Panc1 (cell line): Measurements from ENCODE around the gene KIRREL3. TPM values are rescaled to one million over a fixed set of nuclear protein-coding genes. Genes with fewer than 3 reads are reported as not detected.
A peak's percentile ranks its signal among the peaks of the same experiment; 100 is the strongest.

Source experiments
- ATAC-seq: fragments of 200-7000 bp; cut with Tn5 transposase; 2 replicates; pipeline ENCODE4 v1.9.1; 2020; ENCODE audit warnings: mild to moderate bottlenecking, moderate library complexity
- BruUV-seq: library from RNA; stranded (reverse); fragments of 400-500 nt; replicated peaks from 2 replicates; lab custom pipeline; 2021; lab: Mats Ljungman, UMichigan
- CTCF ChIA-PET: fragments of 300-600 bp; sonication (Branson Sonifier 250); formaldehyde crosslinking; loops from one replicate; lab custom pipeline; 2022; ENCODE audit warnings: antibody characterized with exemption; lab: Charles Lee
- POLR2A ChIA-PET: fragments of 300-600 bp; sonication (Branson Sonifier 250); formaldehyde crosslinking; loops from one replicate; lab custom pipeline; 2022; ENCODE audit warnings: antibody characterized with exemption; lab: Charles Lee
- DNase-seq: peaks from one replicate; pipeline ENCODE4 v3.0.0-alpha.2; 2010; ENCODE audit warnings: low read depth, low spot score
- H3K27ac ChIP-seq: 2 replicates; pipeline ENCODE4 v1.5.1; 2011; ENCODE audit warnings: mild to moderate bottlenecking, low read length, inconsistent platforms
- H3K27me3 ChIP-seq: fragments of 200-500 bp; sonication (Bioruptor generic); 2 replicates; pipeline ENCODE4 v1.6.0; 2014; ENCODE audit warnings: low read length, inconsistent platforms; ENCODE audit not compliant: control insufficient read depth, insufficient read depth
- H3K36me3 ChIP-seq: fragments of 200-500 bp; sonication (Bioruptor generic); 2 replicates; pipeline ENCODE4 v1.5.1; 2014; ENCODE audit warnings: inconsistent platforms, mild to moderate bottlenecking, low read length, moderate library complexity; ENCODE audit not compliant: control insufficient read depth, insufficient read depth
- H3K4me1 ChIP-seq: 2 replicates; pipeline ENCODE4 v1.5.1; 2011; ENCODE audit warnings: inconsistent platforms, mild to moderate bottlenecking, low read length, moderate library complexity; ENCODE audit not compliant: control insufficient read depth, insufficient read depth
- H3K4me3 ChIP-seq, 2 experiments: 2 replicates each; pipeline ENCODE4 v1.5.1; 2011 to 2012; ENCODE audit warnings: low read depth in 2 of 2, low read length in 2 of 2, mild to moderate bottlenecking in 2 of 2, inconsistent platforms in 1 of 2, moderate library complexity in 1 of 2
- H3K9me3 ChIP-seq: fragments of 200-500 bp; sonication (Bioruptor generic); 2 replicates; pipeline ENCODE4 v1.5.1; 2014; ENCODE audit warnings: low read depth, mild to moderate bottlenecking, inconsistent platforms, low read length, moderate library complexity; ENCODE audit not compliant: control insufficient read depth, insufficient read depth
- CTCF ChIP-seq: fragments of 450-650 bp; IDR thresholded peaks from 2 replicates; pipeline ENCODE4 v1.5.1; 2017; ENCODE audit warnings: mild to moderate bottlenecking
- POLR2AphosphoS5 ChIP-seq: IDR thresholded peaks from 2 replicates; pipeline ENCODE4 v1.6.1; 2012; ENCODE audit warnings: mild to moderate bottlenecking, low read depth, low read length, moderate library complexity
- REST ChIP-seq, 2 experiments: IDR thresholded peaks; 2 replicates each; pipeline ENCODE4 v1.6.1; 2011 to 2012; ENCODE audit warnings: low read depth in 2 of 2, control low read depth in 1 of 2, low read length in 1 of 2, mild to moderate bottlenecking in 1 of 2, moderate library complexity in 1 of 2; ENCODE audit not compliant: insufficient read depth in 1 of 2
- SIN3A ChIP-seq: IDR thresholded peaks from 2 replicates; pipeline ENCODE4 v1.6.1; 2012; ENCODE audit warnings: low read depth, mild to moderate bottlenecking, low read length, moderate library complexity, borderline replicate concordance; ENCODE audit not compliant: insufficient read depth
- TCF7L2 ChIP-seq: IDR thresholded peaks from 2 replicates; pipeline ENCODE4 v1.6.1; 2011; ENCODE audit warnings: mild to moderate bottlenecking, low read depth, low read length, inconsistent platforms
- in situ Hi-C: cut with HindIII; loops from 2 replicates; pipeline ENCODE4 v1.10.0; 2016; ENCODE audit warnings: low sequenced_read_pairs, low pct_unique_long_range_greater_than_20kb
- intact Hi-C: fragments of 100-400 bp; cut with micrococcal nuclease; formaldehyde crosslinking; loops from one replicate; pipeline ENCODE4 v1.10.0; 2022; ENCODE audit not compliant: unreplicated experiment
- total RNA-seq: library from RNA; stranded (reverse); gene quantifications from one replicate; pipeline ENCODE4 v1.2.1, GENCODE V29; 2021; ENCODE audit not compliant: unreplicated experiment

KIRREL3 gene
- total RNA-seq, 1 experiment from 2014 or later: 0.36 TPM

GRCh38 chr11:126500981-126501380, 499.6 kb downstream of the KIRREL3 start:
- ChIA-PET POLR2A (no interaction called here), CTCF (no interaction called here)
- H3K36me3 ChIP-seq: no peaks in the 10 kb centered on the region
- intact Hi-C loops: no loop called here
- BruUV-seq: no TSS peak
- no peak overlapping the region for H3K4me3 ChIP-seq
- in situ Hi-C loops: no loop called here
- ATAC-seq: 0 out of 2 replicates have a peak, but pooled peaks have one; percentile 54
- peaks cover 41% of the 10 kb centered on the region for H3K27me3 ChIP-seq
- DNase-seq: no peak
- no peaks in the 10 kb centered on the region for H3K9me3 ChIP-seq
- TF ChIP-seq REST (IDR thresholded peaks at IDR 0.05; ENCODE audit: insufficient read depth in 1 of 2, low read depth in 2 of 2, low read length in 1 of 2): no peak
- no peak for TF ChIP-seq POLR2AphosphoS5
- H3K27ac ChIP-seq: no peak overlapping the region
- no peaks in the 10 kb centered on the region for H3K4me1 ChIP-seq

- DNase-seq (no peak), ATAC-seq (no peak)
- intact Hi-C loops (no loop called here), in situ Hi-C loops (no loop called here)
- Histone ChIP-seq H3K27me3 (peaks cover 30% of the 10 kb centered on the region), H3K4me1 (no peaks in the 10 kb centered on the region), H3K9me3 (no peaks in the 10 kb centered on the region), H3K36me3 (no peaks in the 10 kb centered on the region), H3K4me3 (no peak overlapping the region), H3K27ac (no peak overlapping the region)
- POLR2A ChIA-PET: no interaction called here
- BruUV-seq: no TSS peak
- TF ChIP-seq CTCF (no peak), TCF7L2 (no peak), POLR2AphosphoS5 (no peak)
- CTCF ChIA-PET: interaction anchor here (0.7 kb wide), 1 partner anchor 18 kb away, joined by 4 read pairs; no protein-coding TSS in a partner anchor
These were observed 501.3 kb downstream of the KIRREL3 start for GRCh38 chr11:126499131-126499752.

- intact Hi-C loops: no loop called here
- ATAC-seq: no peak
- no peak for DNase-seq
- BruUV-seq: no TSS peak
- H3K4me1 ChIP-seq: no peaks in the 10 kb centered on the region
- no peaks in the 10 kb centered on the region for H3K36me3 ChIP-seq
- TF ChIP-seq TCF7L2: no peak
- TF ChIP-seq REST (IDR thresholded peaks at IDR 0.05; ENCODE audit: insufficient read depth in 1 of 2, low read depth in 2 of 2, low read length in 1 of 2): no peak
- no peak for TF ChIP-seq SIN3A
- TF ChIP-seq POLR2AphosphoS5: no peak
- TF ChIP-seq CTCF: no peak
- ChIA-PET CTCF (no interaction called here), POLR2A (interaction anchor here (0.5 kb wide), 1 partner anchor 174 kb away, joined by 10 read pairs; no protein-coding TSS in a partner anchor)
- in situ Hi-C loops: no loop called here
- H3K27ac ChIP-seq: no peak overlapping the region
- no peak overlapping the region for H3K4me3 ChIP-seq
- H3K9me3 ChIP-seq: no peaks in the 10 kb centered on the region
- H3K27me3 ChIP-seq: peaks cover 22% of the 10 kb centered on the region
These were observed 502.3 kb downstream of the KIRREL3 start for GRCh38 chr11:126498281-126498680.
